GM12891 (cell line): ENCODE data around the gene ELOVL4.

ENCODE experiments used
- POLR2A ChIP-seq: IDR thresholded peaks from 2 replicates; pipeline ENCODE4 v1.6.1; 2011; ENCODE audit warnings: low read depth, low read length, control low read depth
- POLR2AphosphoS5 ChIP-seq: IDR thresholded peaks from 2 replicates; pipeline ENCODE4 v1.6.1; 2011; ENCODE audit warnings: low read depth, low read length, control low read depth
- POU2F2 ChIP-seq: IDR thresholded peaks from 2 replicates; pipeline ENCODE4 v1.6.1; 2011; ENCODE audit warnings: low read depth, mild to moderate bottlenecking, control low read depth, low read length, moderate library complexity
- TAF1 ChIP-seq: IDR thresholded peaks from 2 replicates; pipeline ENCODE4 v1.6.1; 2011; ENCODE audit warnings: low read depth, low read length, control low read depth

GRCh38 chr6:79949233-79949632 is 1.9 kb upstream of the ELOVL4 start:
- TF ChIP-seq POLR2A (no peak), POU2F2 (no peak), POLR2AphosphoS5 (no peak), TAF1 (no peak)
